ENCODE data around the gene TAS2R31. TPM values are rescaled to one million over a fixed set of nuclear protein-coding genes. Genes with fewer than 3 reads are reported as not detected.

TAS2R31 gene
- total RNA-seq = 30.5 TPM

GRCh38 chr12:11031307-11031706 is at the start of gene TAS2R31:
Gene TAS2R31, minus strand, starts transcription at chr12:11031407. Its CDS starts 72 bp downstream, at chr12:11031335.

GRCh38 chr12:11062194-11062593 is 31.0 kb upstream of the TAS2R31 start, which contains the start of gene TAS2R46:
Gene TAS2R46, minus strand, starts transcription at chr12:11062294. Its CDS starts 0 bp downstream, at chr12:11062294.

GRCh38 chr12:11022520-11022919 is 8.7 kb downstream of the TAS2R31 start, which contains the start of gene TAS2R19:
Gene TAS2R19, minus strand, starts transcription at chr12:11022620. Its CDS starts 49 bp downstream, at chr12:11022571.

GRCh38 chr12:10998204-10998603 is 33.0 kb downstream of the TAS2R31 start, which contains the start of gene TAS2R20:
Gene TAS2R20, minus strand, starts transcription at chr12:10998304. Its CDS starts 429 bp downstream, at chr12:10997875.

GRCh38 chr12:10986812-10987211 is 44.4 kb downstream of the TAS2R31 start, which contains the start of gene TAS2R50:
Gene TAS2R50, minus strand, starts transcription at chr12:10986912. Its CDS starts 52 bp downstream, at chr12:10986860.

Other genes with a start within 250 kb of the TAS2R31 start
- gene TAS2R7, start 228.8 kb downstream of the TAS2R31 start, total RNA-seq = not detected
- not detected for gene TAS2R8, start 224.1 kb downstream of the TAS2R31 start, total RNA-seq
- not detected for gene TAS2R9, start 221.2 kb downstream of the TAS2R31 start, total RNA-seq
- 5.8 TPM for gene TAS2R10, start 205.0 kb downstream of the TAS2R31 start, total RNA-seq
- gene PRR4, start 181.9 kb downstream of the TAS2R31 start, total RNA-seq = 11.7 TPM
- gene PRH1, start 147.2 kb downstream of the TAS2R31 start, total RNA-seq = 117 TPM
- 12.4 TPM for gene TAS2R13, start 121.8 kb downstream of the TAS2R31 start, total RNA-seq
- not detected for gene PRH2, start 102.2 kb downstream of the TAS2R31 start, total RNA-seq
- 21.2 TPM for gene TAS2R14, start 92.1 kb downstream of the TAS2R31 start, total RNA-seq
- 17.0 TPM for gene TAS2R50, start 44.5 kb downstream of the TAS2R31 start, total RNA-seq
- 20.5 TPM for gene TAS2R20, start 33.1 kb downstream of the TAS2R31 start, total RNA-seq
- gene TAS2R19, start 8.8 kb downstream of the TAS2R31 start, total RNA-seq = 42.2 TPM
- 15.8 TPM for gene TAS2R46, start 30.9 kb upstream of the TAS2R31 start, total RNA-seq
- gene TAS2R43, start 60.9 kb upstream of the TAS2R31 start, total RNA-seq = 27.2 TPM
- 37.2 TPM for gene TAS2R30, start 103.2 kb upstream of the TAS2R31 start, total RNA-seq
- gene SMIM10L1, start 139.8 kb upstream of the TAS2R31 start, total RNA-seq = 11.3 TPM
- not detected for gene TAS2R42, start 155.5 kb upstream of the TAS2R31 start, total RNA-seq
- not detected for gene PRB3, start 238.3 kb upstream of the TAS2R31 start, total RNA-seq

Measured in camera-type eye (tissue), 1 donor.